Mesendoderm (in vitro differentiated cells): ENCODE results near the gene CRADD.

ENCODE experiments used
- DNase-seq: peaks from one replicate; pipeline ENCODE4 v3.0.0; 2013
- H2AK5ac ChIP-seq: 2 replicates; pipeline ENCODE4 v1.6.1; 2013; ENCODE audit warnings: low read length, inconsistent platforms
- H2BK120ac ChIP-seq: 2 replicates; pipeline ENCODE4 v1.6.1; 2013; ENCODE audit warnings: low read depth, mild to moderate bottlenecking, low read length, moderate library complexity, mixed read lengths
- H2BK15ac ChIP-seq: replicated peaks from 2 replicates; pipeline ENCODE4 v1.6.1; 2013; ENCODE audit warnings: low read depth, mild to moderate bottlenecking, moderate library complexity
- H2BK5ac ChIP-seq: 2 replicates; pipeline ENCODE4 v1.6.1; 2013; ENCODE audit warnings: low read length, inconsistent platforms
- H3K18ac ChIP-seq: 2 replicates; pipeline ENCODE4 v1.6.1; 2013; ENCODE audit warnings: mild to moderate bottlenecking, low read length, mixed read lengths
- H3K23ac ChIP-seq: one replicate; pipeline ENCODE4 v1.6.1; 2013; ENCODE audit warnings: low read length
- H3K27ac ChIP-seq: 2 replicates; pipeline ENCODE4 v1.5.1; 2013; ENCODE audit warnings: low read depth, mild to moderate bottlenecking, inconsistent platforms, low read length, moderate library complexity
- H3K27me3 ChIP-seq: 2 replicates; pipeline ENCODE4 v1.6.1; 2013; ENCODE audit warnings: low read length, control low read depth, mild to moderate bottlenecking, inconsistent platforms; ENCODE audit not compliant: insufficient read depth, poor library complexity
- H3K36me3 ChIP-seq: 2 replicates; pipeline ENCODE4 v1.6.1; 2013; ENCODE audit warnings: low read length, inconsistent platforms; ENCODE audit not compliant: control insufficient read depth, insufficient read depth
- H3K4ac ChIP-seq: one replicate; pipeline ENCODE4 v1.6.1; 2013; ENCODE audit warnings: low read depth, mild to moderate bottlenecking, low read length, moderate library complexity
- H3K4me1 ChIP-seq: 2 replicates; pipeline ENCODE4 v1.6.1; 2013; ENCODE audit warnings: low read depth, low read length, inconsistent platforms; ENCODE audit not compliant: control insufficient read depth
- H3K4me2 ChIP-seq: 2 replicates; pipeline ENCODE4 v1.6.1; 2013; ENCODE audit warnings: low read length
- H3K4me3 ChIP-seq: 2 replicates; pipeline ENCODE4 v1.5.1; 2013; ENCODE audit warnings: mild to moderate bottlenecking, low read length
- H3K56ac ChIP-seq: one replicate; pipeline ENCODE4 v1.6.1; 2013; ENCODE audit warnings: low read length
- H3K79me1 ChIP-seq: 2 replicates; pipeline ENCODE4 v1.6.1; 2013; ENCODE audit warnings: low read length, inconsistent platforms
- H3K79me2 ChIP-seq: 2 replicates; pipeline ENCODE4 v1.6.1; 2013; ENCODE audit warnings: mild to moderate bottlenecking, low read length; ENCODE audit not compliant: control insufficient read depth, insufficient read depth
- H3K9ac ChIP-seq: 2 replicates; pipeline ENCODE4 v1.6.1; 2013; ENCODE audit warnings: low read length, inconsistent platforms
- H4K5ac ChIP-seq: one replicate; pipeline ENCODE4 v1.6.1; 2013; ENCODE audit warnings: low read length
- H4K8ac ChIP-seq: one replicate; pipeline ENCODE4 v1.6.1; 2013; ENCODE audit warnings: low read depth, mild to moderate bottlenecking, control low read depth, low read length, moderate library complexity
- WGBS: extraction: QIAGEN DNeasy Blood & Tissue Kit; methylation state at CpG from one replicate; pipeline ENCODE4 v1.1.7; 2013; ENCODE audit warnings: low lambda C conversion rate, missing lambda C conversion rate; ENCODE audit not compliant: insufficient coverage; ENCODE audit errors: extremely low coverage; 5-methylcytosine and 5-hydroxymethylcytosine counted together

CRADD gene

DNA sequence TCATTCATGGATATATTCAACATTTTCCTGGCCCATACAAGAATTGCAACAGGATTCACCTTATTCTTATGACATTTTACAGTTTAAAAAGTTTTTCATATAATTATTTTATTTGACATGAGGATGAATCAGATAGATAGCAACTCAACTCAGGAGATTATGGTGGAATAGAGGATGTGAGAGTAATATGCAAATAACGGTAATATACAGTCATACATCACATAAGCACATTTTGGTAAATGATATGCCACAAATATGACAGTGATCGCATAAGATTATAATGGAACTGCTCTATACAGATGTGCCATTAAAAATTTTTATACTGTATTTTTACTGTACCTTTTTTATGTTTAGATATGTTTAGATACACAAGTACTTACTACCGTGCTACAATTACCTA lies 24.1 kb upstream of the CRADD start:
- Histone ChIP-seq H3K18ac (no peak overlapping the region), H3K56ac (no peak overlapping the region), H3K79me2 (no peaks in the 10 kb centered on the region), H3K9ac (no peak overlapping the region), H2BK120ac (no peak overlapping the region), H3K79me1 (no peaks in the 10 kb centered on the region), H3K4ac (no peak overlapping the region), H2BK5ac (no peak overlapping the region), H2AK5ac (no peak overlapping the region), H3K4me3 (no peak overlapping the region), H3K36me3 (no peaks in the 10 kb centered on the region), H3K27ac (no peak overlapping the region), H2BK15ac (no peak overlapping the region), H3K4me1 (no peaks in the 10 kb centered on the region), H3K4me2 (no peak overlapping the region), H4K5ac (no peak overlapping the region), H3K23ac (no peak overlapping the region), H4K8ac (no peak overlapping the region), H3K27me3 (no peaks in the 10 kb centered on the region)
- WGBS, result no CpG with 5 or more reads among the region's 3 CpGs
- no peak for DNase-seq

DNA sequence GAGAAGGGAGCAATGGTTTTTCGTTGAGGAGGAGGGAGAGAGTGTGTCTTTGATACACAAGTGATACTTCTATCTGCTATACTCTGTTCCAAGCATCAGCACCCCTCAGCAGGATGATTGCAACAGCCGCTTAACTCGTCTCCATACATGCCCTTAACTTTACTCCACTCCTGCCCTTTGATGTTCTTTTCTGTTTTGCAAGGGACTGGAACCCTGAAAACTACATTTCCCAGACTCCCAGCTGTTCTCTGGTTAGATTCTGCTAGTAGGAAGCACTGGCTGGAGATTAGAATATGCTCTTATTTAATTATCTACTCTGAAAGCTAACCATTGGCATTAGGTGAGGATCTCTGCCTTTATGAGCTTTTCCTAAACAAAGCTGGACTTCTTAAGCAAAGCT lies 23.5 kb upstream of the CRADD start:
- Histone ChIP-seq H4K8ac (no peak overlapping the region), H3K79me1 (no peaks in the 10 kb centered on the region), H3K9ac (no peak overlapping the region), H3K27ac (no peak overlapping the region), H3K79me2 (no peaks in the 10 kb centered on the region), H3K36me3 (no peaks in the 10 kb centered on the region), H3K4me2 (no peak overlapping the region), H3K4me3 (no peak overlapping the region), H2AK5ac (no peak overlapping the region), H3K23ac (no peak overlapping the region), H3K18ac (no peak overlapping the region), H2BK120ac (no peak overlapping the region), H3K56ac (no peak overlapping the region), H3K27me3 (no peaks in the 10 kb centered on the region), H3K4me1 (no peaks in the 10 kb centered on the region), H3K4ac (no peak overlapping the region), H4K5ac (no peak overlapping the region), H2BK15ac (no peak overlapping the region), H2BK5ac (no peak overlapping the region)
- DNase-seq, result no peak
- whole genome bisulfite sequencing, result no CpG with 5 or more reads among the region's 3 CpGs

DNA sequence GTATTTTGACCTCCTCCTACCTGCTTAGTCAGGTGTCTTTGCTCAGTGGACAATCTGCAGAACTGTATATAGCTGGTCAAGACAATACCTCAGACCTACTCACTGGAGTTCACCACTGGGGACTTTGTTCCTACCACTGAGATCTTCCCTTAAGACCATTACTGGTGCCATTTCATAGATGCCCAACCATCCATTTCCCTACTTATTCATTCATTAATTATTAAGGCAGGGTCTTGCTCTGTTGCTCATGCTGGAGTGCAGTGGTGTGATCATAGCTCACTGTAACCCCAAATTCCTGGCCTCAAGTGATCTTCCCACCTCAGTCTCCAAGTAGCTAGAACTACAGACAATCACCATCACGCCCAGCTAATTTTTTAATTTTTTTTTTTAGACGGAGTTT lies 22.8 kb upstream of the CRADD start:
- H4K5ac ChIP-seq, result no peak overlapping the region
- H3K27me3 ChIP-seq, result no peaks in the 10 kb centered on the region
- H3K4me1 ChIP-seq, result no peaks in the 10 kb centered on the region
- H3K36me3 ChIP-seq, result no peaks in the 10 kb centered on the region
- H3K18ac ChIP-seq, result no peak overlapping the region
- H3K79me1 ChIP-seq, result no peaks in the 10 kb centered on the region
- no peak overlapping the region for H2AK5ac ChIP-seq
- H3K79me2 ChIP-seq, result no peaks in the 10 kb centered on the region
- no peak overlapping the region for H3K4me2 ChIP-seq
- no peak overlapping the region for H3K4ac ChIP-seq
- no peak overlapping the region for H2BK15ac ChIP-seq
- no peak overlapping the region for H4K8ac ChIP-seq
- H3K9ac ChIP-seq, result no peak overlapping the region
- no peak overlapping the region for H3K23ac ChIP-seq
- H2BK120ac ChIP-seq, result no peak overlapping the region
- WGBS, result no CpG with 5 or more reads among the region's 2 CpGs
- no peak for DNase-seq
- no peak overlapping the region for H2BK5ac ChIP-seq
- H3K27ac ChIP-seq, result no peak overlapping the region
- H3K4me3 ChIP-seq, result no peak overlapping the region
- no peak overlapping the region for H3K56ac ChIP-seq

DNA sequence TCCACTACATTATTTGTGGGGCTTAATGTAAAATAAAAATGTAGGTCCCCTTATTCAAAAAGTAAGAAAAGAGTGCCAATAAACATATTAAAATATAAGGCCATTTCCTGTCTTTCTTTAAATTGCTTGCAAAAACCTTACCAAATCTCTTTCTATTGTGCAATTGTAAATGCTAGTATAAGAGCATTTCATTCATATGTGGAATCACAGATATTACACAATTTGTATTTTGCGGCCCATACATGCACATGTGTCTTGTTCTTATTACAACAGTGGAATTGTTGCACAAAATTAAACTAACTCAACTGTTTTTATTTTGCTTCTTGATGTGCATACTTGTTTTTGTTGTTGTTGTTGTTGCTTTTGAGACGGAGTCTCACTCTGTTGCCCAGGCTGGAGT lies 20.1 kb upstream of the CRADD start:
- no peak overlapping the region for H2BK5ac ChIP-seq
- H3K4ac ChIP-seq, result no peak overlapping the region
- no peak overlapping the region for H4K5ac ChIP-seq
- H2BK15ac ChIP-seq, result no peak overlapping the region
- no peaks in the 10 kb centered on the region for H3K4me1 ChIP-seq
- H3K27ac ChIP-seq, result no peak overlapping the region
- H3K79me1 ChIP-seq, result no peaks in the 10 kb centered on the region
- no peak overlapping the region for H3K18ac ChIP-seq
- no peak overlapping the region for H3K4me3 ChIP-seq
- WGBS, result no CpG with 5 or more reads among the region's 2 CpGs
- H4K8ac ChIP-seq, result no peak overlapping the region
- no peak overlapping the region for H3K23ac ChIP-seq
- H2AK5ac ChIP-seq, result no peak overlapping the region
- H3K9ac ChIP-seq, result no peak overlapping the region
- no peak overlapping the region for H3K56ac ChIP-seq
- no peaks in the 10 kb centered on the region for H3K27me3 ChIP-seq
- no peak overlapping the region for H3K4me2 ChIP-seq
- H3K36me3 ChIP-seq, result no peaks in the 10 kb centered on the region
- DNase-seq, result no peak
- H3K79me2 ChIP-seq, result no peaks in the 10 kb centered on the region
- no peak overlapping the region for H2BK120ac ChIP-seq

DNA sequence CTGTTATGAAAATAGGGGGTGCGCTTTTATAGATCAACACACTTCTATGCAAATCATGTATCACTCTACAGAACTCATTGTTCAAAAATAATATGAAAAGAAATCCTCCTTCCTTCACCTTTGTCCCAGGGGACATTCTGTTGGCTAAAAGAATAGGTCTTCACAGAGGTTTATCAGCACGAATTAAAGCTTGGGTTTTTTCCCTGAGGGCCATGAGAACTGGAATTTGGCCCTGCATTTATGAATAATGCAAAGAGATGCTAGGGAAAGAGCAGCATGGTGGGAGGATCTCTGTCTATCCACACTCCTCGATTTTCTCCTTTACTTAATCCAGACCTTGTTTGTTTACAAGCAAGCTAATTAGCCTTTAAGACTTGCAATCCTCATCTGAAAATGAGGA lies 16.2 kb upstream of the CRADD start:
- H2BK120ac ChIP-seq, result no peak overlapping the region
- no peak overlapping the region for H3K4me3 ChIP-seq
- H3K4me1 ChIP-seq, result no peaks in the 10 kb centered on the region
- no peak overlapping the region for H3K27ac ChIP-seq
- no peaks in the 10 kb centered on the region for H3K36me3 ChIP-seq
- H3K18ac ChIP-seq, result no peak overlapping the region
- no peaks in the 10 kb centered on the region for H3K79me2 ChIP-seq
- no peak overlapping the region for H2BK5ac ChIP-seq
- H3K23ac ChIP-seq, result no peak overlapping the region
- H3K4me2 ChIP-seq, result no peak overlapping the region
- H3K27me3 ChIP-seq, result no peaks in the 10 kb centered on the region
- H2BK15ac ChIP-seq, result no peak overlapping the region
- no CpG with 5 or more reads among the region's 3 CpGs for WGBS
- no peak overlapping the region for H3K9ac ChIP-seq
- no peak overlapping the region for H4K5ac ChIP-seq
- no peak overlapping the region for H3K4ac ChIP-seq
- H2AK5ac ChIP-seq, result no peak overlapping the region
- DNase-seq, result no peak
- no peaks in the 10 kb centered on the region for H3K79me1 ChIP-seq
- H4K8ac ChIP-seq, result no peak overlapping the region
- no peak overlapping the region for H3K56ac ChIP-seq

DNA sequence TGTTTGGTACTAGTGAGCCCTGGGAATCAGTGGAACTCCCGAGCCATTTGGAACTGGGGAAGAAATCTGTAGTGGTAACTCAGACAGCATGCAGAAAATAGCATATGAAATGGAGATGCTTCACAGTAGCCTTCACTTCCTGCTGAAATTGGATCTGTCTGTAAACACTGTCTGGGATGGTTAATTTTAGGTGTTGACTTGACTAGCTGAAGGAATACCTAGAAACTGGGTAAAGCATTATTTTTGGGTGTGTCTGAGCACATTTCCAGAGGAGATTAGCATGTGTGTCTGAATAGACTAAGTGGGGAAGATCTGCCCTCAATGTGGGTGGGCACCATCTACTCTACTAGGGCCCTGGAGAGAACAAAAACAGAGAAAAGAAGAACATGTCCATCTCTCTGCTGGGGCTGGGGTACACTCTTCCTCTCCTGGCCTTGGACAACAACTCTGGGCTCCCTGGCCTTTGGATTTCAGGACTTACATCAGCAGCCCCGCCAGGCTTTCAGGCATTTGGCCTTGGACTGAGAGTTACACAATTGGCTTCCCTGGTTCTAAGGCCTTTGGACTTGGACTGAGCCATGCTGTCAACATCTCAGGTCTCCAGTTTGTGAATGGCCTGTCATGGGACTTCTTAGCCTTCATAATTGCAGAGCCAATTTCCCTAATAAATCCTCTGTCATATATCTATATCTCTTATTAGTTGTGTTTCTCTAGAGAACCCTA lies 14.0 kb upstream of the CRADD start:
- Histone ChIP-seq H3K27ac (no peak overlapping the region), H4K8ac (no peak overlapping the region), H3K56ac (no peak overlapping the region), H3K36me3 (no peaks in the 10 kb centered on the region), H3K23ac (no peak overlapping the region), H3K4me2 (no peak overlapping the region), H3K9ac (no peak overlapping the region), H3K27me3 (no peaks in the 10 kb centered on the region), H2BK120ac (no peak overlapping the region), H4K5ac (no peak overlapping the region), H2BK15ac (no peak overlapping the region), H3K18ac (no peak overlapping the region), H2AK5ac (no peak overlapping the region), H3K79me1 (no peaks in the 10 kb centered on the region), H3K4me1 (no peaks in the 10 kb centered on the region), H2BK5ac (no peak overlapping the region), H3K4me3 (no peak overlapping the region), H3K4ac (no peak overlapping the region), H3K79me2 (no peaks in the 10 kb centered on the region)
- no CpG with 5 or more reads among the region's 2 CpGs for WGBS
- DNase-seq, result no peak
